GM10847 (cell line): ENCODE data around the gene S100A1.

Experiments
- POLR2A ChIP-seq: IDR thresholded peaks from 2 replicates; pipeline ENCODE4 v1.6.1; 2011; ENCODE audit not compliant: insufficient read length; ENCODE audit errors: extremely low read depth

The S100A1 gene

DNA sequence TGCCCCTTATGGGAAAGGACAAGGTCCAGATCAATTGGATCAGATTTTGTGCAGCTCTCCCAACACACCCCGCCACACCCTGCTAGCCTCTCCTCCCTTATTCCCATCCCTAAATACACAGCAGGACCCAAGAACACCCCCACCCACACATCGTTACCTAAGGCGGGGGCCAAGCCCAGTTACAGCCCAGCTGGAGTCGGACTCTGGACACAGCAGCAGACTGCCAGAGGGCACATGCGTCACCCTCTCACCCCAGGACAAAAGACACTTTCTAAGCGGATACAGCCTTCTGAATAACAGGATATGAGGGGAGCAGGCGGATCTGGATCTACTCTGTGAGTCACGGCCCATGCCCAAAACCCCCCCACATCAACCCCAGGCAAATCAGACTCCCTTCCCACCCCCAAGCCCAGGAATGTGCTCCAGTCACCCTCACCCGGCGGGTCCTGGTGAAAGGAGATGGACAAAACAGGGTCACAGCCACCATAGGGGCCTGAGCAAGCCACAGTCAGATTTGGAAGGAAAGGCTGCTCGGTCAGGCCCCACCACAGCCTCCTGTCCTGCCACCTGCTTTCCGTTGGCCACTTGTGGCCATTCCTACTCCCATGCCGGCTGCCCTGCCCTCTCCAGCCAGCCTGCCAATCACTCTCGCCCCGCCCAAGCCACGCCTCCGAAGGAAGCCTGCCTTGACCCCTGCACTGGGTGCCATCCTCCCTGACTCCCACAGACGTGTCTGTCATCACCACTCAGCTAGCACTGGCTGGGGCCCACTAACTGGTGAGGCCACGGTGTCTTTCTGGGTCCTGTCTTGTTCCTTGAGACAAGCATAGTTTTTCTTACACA lies 19.3 kb upstream of the S100A1 start:
- no peak for TF ChIP-seq POLR2A

DNA sequence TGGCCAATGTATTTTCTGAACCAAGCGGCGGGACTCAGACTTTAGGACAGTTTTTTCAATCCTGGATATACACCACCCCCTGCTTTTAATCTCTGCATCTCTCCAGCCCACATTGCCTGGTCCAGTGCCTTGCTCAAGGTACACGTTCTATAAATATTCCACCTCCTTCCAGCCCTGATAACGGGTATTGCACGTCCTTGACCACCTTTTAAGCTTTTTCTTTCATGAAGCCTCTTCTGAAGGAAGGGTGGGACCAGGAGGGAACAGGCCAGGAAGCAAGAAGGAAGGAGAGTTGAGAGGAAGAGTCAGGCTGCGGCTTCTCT lies 18.7 kb upstream of the S100A1 start:
- no peak for TF ChIP-seq POLR2A

DNA sequence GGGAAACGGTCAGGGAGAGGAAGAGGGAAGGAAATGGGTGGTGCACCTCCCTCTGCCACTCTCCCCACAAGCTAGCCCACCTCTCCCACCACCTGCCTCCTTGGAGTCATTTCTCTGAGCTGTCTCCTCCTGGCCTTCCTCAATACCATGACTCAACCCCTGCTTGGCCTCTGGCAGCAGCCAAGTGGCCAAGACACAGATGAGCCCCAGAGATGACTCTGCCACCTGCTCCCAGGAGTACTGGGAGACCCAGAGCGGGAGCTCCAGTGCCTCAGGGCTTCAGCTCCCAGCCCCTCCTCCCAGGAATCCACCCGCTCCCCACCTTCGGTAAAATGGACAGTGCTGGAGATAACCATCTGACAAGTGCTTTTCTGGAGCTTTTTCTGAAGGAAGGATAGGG lies 17.9 kb upstream of the S100A1 start:
- no peak for TF ChIP-seq POLR2A

DNA sequence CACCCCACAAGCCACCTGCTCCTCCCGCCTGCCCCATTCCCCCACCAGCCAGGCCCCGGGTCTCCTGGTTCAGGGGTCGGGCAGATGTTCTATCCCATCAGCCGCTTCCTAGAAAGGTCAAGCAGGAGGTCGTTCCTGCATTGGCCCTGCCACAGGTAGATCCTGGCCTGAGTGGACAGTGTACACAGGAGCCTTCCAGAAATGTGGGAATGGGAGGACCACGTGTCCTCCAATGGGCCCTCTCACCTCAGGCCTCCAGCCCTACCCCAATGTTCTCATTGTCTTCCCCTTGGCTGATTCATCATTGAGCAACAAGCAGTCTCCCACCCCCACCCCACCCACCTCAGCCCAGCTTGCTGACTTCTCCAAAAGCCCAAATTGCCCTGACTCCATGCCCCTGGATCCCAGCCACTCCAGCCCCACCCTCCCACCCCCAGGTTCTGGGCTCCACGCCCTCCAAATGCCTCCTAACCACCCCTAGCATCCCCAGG lies 17.4 kb upstream of the S100A1 start:
- no peak for TF ChIP-seq POLR2A

DNA sequence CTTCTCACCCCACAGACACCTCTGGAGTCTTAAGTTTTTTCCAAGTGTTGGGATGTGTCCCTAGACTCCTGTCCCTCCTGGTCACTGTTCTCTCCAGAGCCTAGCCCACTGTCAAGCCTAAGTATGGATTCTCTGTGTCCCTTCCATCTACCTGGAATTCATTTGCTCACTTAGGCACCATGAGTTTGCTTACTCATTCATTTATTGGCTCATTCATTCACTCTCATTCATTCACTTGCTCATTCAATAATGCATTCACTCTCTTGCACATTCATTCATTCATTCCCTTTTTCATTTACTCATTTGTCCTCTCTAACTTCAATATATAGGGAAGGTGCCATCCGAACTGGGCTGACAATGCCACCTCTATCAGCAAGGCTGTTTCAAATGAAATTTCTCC lies 16.9 kb upstream of the S100A1 start:
- no peak for TF ChIP-seq POLR2A

DNA sequence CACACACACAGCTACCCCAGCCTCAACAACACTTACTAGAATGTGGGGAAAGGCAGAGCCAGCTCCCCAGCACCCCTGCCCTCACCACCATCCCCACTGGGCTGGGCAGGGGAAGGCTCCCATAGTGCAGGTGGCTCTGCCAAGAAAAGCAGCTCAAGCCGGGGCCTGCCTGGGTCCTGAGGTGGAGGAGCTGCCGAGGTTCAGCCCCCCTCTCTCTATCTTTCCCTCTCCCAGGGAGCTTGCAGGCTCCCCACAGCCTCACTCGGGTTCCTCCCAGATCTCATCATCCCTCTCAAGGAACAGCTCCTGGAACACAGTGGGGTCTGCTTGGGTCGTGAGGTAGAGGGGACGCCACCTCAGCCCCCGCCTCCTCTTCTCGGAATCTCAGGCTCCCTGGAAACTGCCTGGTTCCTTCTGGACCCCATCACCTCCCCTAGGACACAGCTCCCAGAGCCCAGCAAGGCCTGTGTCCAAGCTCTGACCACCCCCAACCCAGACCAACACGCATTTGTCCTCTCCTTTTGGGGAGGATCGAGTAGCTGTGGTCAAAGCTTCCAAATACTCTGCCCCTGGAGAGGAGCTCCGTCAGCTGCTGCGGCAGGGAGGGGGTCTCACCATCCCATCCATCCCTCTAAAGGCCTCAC lies 16.0 kb upstream of the S100A1 start:
- TF ChIP-seq POLR2A = no peak

DNA sequence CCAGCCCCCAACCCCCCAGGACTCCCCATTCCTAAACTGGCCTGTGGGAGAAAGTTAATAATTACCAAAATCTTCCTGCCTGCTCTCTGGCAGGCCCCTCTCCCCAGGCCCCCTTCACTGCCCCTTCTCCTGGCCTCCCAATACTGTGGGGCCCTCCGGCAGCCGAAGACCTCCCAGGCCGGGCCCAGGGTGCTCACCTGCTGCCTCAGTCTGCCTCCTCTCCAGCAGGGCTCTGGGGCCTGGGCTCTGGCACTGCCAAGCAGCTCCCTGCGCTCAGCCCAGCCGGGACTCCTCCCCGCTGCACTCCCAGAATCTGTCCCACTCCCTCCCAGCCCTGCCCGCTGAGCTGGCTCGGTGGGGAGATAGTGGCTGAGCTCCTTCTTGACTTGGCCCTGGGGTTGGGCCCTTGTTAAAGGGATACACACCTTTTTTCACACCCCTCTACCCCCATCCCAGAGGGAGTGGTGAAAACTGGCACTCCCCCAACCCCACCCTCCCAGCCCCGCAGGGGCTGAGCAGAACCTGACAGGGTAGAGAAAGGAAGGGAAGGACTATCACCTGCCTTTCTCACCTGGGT lies 15.4 kb upstream of the S100A1 start, which contains the start of gene S100A16:
S100A16 (minus strand) TSS at position 383 of the 577 bp plus-strand sequence. CDS start 4,986 bp downstream, outside the sequence.
- no peak for TF ChIP-seq POLR2A

DNA sequence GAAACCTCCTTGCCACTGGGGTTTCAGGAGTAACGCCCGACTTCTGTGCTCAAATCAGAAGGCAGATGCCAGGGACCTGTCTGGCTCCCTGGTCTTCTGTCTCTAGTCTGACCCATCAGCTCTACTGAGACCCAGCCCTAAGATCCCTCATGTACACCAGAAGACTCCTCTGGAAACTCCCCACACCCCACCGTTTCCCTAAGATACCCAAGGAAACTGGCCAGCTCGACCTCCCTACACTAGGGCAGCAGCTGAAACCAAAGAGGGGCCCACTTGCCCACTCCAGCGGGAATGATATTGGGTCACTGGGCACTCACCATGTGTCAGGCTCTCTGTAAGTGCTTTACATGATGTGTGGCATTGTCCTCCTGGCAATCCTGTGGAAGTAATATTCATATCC lies 14.8 kb upstream of the S100A1 start:
- TF ChIP-seq POLR2A = no peak

DNA sequence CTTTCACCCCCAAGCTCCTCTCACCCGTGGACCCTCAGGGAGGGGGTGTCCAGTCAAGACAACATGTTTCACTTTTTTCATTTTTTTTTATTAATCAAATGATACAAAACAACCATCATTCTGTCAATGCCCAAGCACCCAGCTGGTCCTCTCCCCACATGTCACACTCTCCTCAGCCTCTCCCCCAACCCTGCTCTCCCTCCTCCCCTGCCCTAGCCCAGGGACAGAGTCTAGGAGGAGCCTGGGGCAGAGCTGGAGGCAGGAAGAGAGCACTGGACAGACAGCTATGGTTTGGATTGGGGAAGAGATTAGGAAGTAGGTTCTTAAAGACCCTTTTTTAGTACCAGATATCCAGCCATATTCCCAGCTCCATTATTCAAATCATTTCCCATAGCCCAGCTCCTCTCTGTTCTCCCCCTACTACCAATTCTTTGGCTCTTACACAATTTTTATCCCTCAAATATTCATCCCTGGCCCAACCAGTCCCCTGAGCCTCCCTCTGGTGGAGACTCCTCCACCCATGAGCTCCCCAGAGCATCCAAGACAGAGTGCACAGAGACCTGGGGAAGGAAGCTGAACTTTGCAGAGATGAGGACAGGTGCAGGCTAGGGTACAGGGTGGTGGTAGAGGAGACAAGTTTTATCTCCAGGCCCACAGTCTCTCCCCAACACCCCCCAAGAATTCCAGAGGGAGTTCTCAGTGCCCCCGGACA lies 13.9 kb upstream of the S100A1 start:
- TF ChIP-seq POLR2A = no peak

DNA sequence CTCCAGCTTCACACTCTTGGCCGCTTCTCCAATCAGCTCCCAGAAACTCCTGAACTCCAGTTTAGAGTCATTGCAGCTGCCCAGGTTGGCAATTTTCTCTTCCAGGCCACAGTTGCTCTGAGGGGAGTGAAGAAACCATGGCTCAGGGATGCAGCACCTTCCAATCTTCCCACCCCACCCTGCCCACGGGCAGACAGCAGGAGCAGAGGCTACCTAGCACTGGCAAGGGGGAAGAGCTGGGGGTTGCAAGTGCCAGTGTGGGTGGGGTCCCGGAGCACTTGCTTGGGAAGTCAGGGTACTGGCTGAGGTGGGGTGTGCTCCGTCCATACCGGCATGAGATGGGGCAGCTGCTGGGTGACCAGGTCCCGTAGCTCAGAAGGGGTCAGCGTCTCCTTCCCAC lies 13.3 kb upstream of the S100A1 start:
- no peak for TF ChIP-seq POLR2A

DNA sequence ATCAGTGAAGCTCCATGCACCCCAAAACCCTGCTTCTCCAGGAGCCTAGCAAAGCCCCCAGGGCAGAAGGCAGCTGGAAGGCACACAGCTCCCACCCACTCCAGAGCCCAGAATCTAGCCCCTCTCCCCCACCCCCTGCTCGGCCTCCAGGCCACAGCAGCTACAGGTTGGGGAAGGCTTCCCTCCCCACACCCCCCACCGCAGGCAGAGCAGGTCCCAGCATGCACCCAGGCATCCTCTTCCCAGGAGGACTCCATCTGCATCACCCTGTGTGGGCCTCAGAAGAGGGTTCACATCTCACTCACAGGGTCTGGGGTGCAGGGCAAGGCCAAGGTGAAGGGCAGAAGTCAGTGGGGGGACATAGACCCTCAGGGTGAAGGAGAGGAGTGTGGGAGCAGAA lies 12.8 kb upstream of the S100A1 start:
- TF ChIP-seq POLR2A = no peak

DNA sequence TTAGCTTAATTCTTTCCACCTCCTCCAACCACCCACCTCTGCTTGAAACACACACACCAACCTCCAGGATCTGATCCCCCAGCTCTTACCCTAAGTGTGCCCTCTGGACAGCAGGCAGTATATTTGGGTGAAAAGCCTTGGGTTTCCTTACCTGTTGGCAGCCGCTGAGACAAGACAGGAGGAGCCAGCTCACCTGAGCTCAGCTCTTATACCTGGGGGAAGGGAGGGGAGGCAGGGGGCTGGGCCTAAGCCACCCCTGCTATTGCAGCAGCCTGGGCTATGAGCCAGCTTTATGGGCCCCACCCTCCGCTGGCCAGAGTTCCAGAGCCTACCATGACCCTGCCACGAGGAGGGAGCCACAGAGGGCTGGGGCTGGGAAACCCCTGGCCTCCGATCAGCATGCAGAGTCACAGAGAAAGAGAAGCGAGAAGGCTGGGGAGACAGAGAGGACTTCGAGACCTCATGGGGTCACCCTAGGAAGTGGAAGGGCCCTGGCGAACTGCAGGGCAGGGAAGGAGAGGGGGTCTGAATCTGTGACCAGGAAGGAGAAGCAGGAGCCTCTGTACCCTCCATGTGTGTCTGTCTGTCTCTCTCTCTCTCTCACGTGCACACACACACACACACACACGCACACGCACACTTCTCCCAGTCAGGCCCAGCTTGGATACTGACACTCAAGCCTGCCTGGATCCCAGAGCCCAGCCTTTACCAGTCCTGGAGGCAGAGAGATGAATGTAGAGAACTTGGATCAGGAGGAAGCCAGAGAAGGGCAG lies 11.9 kb upstream of the S100A1 start, which contains the start of gene S100A14:
S100A14 (minus strand) TSS at position 182 of the 773 bp plus-strand sequence. CDS start 467 bp downstream, outside the sequence.
- TF ChIP-seq POLR2A = no peak

DNA sequence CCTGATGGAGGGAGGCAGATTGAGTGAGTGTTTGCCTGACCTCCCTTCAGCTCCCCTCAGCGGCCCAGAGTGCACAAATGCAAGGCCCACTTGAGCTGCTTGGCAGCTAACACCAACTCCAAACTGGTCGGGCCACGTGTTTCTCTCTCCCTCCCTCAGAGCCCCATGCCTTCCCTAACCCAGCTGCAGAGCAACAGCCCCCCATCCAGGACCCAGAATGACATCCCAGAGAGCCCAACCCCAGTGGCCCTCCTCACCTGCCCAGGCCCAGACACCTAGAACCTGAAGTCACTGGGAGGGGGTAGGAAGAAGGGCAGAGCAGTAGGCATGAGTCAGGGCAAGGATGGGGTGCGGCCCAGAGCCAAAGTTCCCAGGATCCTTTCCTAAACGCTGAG lies 11.3 kb upstream of the S100A1 start:
- no peak for TF ChIP-seq POLR2A

DNA sequence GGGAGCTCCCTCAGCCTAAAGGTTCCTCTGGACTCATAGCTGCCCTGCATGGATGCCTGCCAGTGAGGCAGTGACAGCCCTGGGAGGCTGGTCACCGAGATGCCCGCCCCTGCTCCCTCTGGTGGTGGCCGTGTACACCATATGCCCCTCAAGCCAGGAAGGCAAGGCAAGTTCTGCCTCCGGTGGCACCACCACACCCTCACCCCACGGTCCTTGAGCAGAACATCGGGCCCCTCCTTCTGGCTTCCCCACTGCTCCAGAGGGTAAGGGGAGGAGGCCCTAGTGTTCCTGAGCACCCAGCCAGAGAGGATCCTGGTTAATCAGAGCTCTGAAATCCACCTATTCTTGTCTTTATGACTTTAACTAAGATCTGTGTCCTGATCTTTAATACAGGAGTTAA lies 10.6 kb upstream of the S100A1 start:
- no peak for TF ChIP-seq POLR2A

DNA sequence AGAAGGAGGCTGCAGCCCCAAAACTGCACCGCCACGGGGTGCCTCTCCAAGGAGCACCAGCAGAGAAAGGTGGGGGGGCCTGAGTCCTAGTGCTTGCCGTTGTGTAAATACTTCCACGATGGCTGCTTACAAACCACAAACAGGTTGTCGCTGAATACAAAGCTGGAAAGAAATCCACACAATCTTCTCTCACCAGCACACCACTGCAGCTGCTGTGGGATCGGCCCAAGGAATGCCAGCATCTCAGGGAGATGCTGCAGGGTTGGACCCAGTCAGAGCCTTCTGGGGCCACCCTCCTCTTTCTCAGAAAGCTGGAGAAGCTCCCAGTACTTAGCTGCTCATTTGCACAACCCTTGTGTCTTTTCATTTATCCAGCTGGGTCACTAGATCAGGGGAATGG lies 9.1 kb upstream of the S100A1 start:
- no peak for TF ChIP-seq POLR2A
